ENCODE data around the gene PLPP6. TPM values are rescaled to one million over a fixed set of nuclear protein-coding genes. Genes with fewer than 3 reads are reported as not detected.

PLPP6 gene
- polyA plus RNA-seq, 1 experiment: 6.5 TPM

DNA sequence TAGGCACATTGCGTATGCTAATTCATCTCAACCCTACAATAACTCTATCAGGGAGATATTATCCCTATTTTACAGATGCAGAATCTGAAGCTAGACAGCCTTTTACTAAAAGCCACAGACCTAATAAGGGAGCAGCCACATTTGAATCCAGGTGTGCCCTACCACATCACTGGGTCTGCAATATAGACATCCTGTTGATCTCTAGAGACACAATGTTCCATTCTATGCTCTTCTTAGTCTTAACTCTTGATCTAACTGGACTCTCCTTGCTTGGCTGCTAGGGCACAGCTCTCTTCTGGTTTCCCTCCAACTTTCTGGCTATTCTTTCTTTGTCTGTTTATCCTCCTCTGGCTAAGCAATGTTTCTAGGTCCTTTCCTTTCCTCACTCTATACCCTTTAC, 5.6 kb downstream of the PLPP6 start:
- POLR2A ChIA-PET: no interaction called here
- CTCF ChIA-PET: interaction anchor here (1.4 kb wide), 1 partner anchor 12 kb away, joined by 3 read pairs; the partner anchor contains the start of gene CDC37L1

DNA sequence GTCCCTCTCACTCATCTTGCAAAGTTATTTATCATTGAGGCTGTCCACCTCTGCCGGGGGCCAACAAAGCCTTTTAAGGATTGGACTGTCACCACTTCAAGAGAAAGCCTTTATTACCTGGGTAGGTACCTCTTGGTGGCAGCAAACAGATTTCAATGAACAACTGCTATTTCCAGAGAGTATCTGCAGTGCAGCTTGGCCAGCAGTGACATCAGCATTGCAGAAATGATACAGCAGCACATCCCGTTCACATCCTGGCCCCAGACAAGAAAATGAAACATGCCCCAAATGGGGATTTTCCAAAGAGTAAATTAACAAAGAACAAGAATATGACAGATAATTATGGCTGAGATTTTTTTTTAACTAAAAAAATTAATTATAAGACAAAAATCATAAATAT, 6.5 kb downstream of the PLPP6 start:
- DNase-seq (ENCODE audit: low read depth): no peak
- Histone ChIP-seq H3K36me3 (ENCODE audit: control insufficient read depth, insufficient read depth, low read length) (no peaks in the 10 kb centered on the region), H3K27me3 (ENCODE audit: control insufficient read depth, insufficient read depth, low read length) (no peaks in the 10 kb centered on the region), H3K4me3 (ENCODE audit: low read depth, low read length) (no peak overlapping the region)
- TF ChIP-seq, protein P1, sequence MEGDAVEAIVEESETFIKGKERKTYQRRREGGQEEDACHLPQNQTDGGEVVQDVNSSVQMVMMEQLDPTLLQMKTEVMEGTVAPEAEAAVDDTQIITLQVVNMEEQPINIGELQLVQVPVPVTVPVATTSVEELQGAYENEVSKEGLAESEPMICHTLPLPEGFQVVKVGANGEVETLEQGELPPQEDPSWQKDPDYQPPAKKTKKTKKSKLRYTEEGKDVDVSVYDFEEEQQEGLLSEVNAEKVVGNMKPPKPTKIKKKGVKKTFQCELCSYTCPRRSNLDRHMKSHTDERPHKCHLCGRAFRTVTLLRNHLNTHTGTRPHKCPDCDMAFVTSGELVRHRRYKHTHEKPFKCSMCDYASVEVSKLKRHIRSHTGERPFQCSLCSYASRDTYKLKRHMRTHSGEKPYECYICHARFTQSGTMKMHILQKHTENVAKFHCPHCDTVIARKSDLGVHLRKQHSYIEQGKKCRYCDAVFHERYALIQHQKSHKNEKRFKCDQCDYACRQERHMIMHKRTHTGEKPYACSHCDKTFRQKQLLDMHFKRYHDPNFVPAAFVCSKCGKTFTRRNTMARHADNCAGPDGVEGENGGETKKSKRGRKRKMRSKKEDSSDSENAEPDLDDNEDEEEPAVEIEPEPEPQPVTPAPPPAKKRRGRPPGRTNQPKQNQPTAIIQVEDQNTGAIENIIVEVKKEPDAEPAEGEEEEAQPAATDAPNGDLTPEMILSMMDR (IDR thresholded peaks at IDR 0.05; ENCODE audit: insufficient read depth, low read depth, low read length): no peak
- ChIA-PET POLR2A (no interaction called here), CTCF (interaction anchor here (0.5 to 1.4 kb wide), 2 partner anchors 11 to 101 kb away, joined by 3 read pairs; partner anchors contain the start of gene CDC37L1)

More for the DNA sequence above, 5.6 kb downstream of the PLPP6 start:
- TF ChIP-seq, protein P1 (IDR thresholded peaks at IDR 0.05; ENCODE audit: insufficient read depth, low read depth, low read length): no peak
- DNase-seq (ENCODE audit: low read depth): no peak
- Histone ChIP-seq H3K36me3 (ENCODE audit: control insufficient read depth, insufficient read depth, low read length) (no peaks in the 10 kb centered on the region), H3K4me3 (ENCODE audit: low read depth, low read length) (no peak overlapping the region), H3K27me3 (ENCODE audit: control insufficient read depth, insufficient read depth, low read length) (no peaks in the 10 kb centered on the region)

DNA sequence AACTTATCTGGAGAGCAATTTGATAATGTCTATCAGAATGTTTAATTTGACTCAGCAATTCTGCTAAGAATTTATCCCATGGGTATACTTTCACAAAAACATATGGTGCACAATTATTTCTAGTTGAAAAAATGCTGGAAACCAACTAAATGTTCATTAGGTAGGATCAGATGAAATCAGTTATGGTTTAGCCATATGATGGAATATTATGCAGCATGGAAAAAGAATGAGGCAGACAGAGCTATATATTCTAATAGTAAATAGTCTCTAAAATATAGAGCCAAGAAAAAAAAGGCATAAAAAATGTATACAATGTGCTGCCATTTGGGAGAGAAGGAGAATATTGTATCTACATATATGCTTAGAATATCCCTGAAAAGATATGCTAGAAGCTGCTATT, 7.8 kb downstream of the PLPP6 start:
- DNase-seq (ENCODE audit: low read depth): no peak
- H3K4me3 ChIP-seq (ENCODE audit: low read depth, low read length): no peak overlapping the region
- CTCF ChIA-PET: interaction anchor here (0.6 to 0.7 kb wide), 2 partner anchors 38 to 239 kb away, joined by 3 read pairs; no protein-coding TSS in a partner anchor
- no peaks in the 10 kb centered on the region for H3K27me3 ChIP-seq (ENCODE audit: control insufficient read depth, insufficient read depth, low read length)
- TF ChIP-seq, protein P1 (IDR thresholded peaks at IDR 0.05; ENCODE audit: insufficient read depth, low read depth, low read length): no peak
- POLR2A ChIA-PET: no interaction called here
- H3K36me3 ChIP-seq (ENCODE audit: control insufficient read depth, insufficient read depth, low read length): no peaks in the 10 kb centered on the region

DNA sequence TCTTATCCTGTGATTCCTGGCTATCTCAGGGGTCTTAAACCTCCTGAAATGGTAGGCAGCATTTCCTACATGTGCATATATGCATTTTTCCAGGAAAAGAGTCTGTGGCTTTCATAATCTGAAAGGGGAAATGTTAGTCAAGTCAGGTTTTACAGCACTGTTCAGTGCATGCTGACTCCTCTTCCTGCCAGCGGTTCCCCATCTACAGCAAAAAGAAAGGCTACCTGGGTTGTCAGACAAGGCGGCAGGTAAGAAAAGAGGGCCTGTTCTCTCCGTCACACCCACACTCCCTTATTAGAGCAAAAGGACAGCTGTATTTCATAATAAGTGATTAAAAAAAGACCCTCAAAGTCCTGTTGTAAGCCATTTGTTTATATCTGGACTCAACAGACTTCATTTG, 8.5 kb downstream of the PLPP6 start:
- DNase-seq (ENCODE audit: low read depth): no peak
- Histone ChIP-seq H3K27me3 (ENCODE audit: control insufficient read depth, insufficient read depth, low read length) (no peaks in the 10 kb centered on the region), H3K4me3 (ENCODE audit: low read depth, low read length) (no peak overlapping the region), H3K36me3 (ENCODE audit: control insufficient read depth, insufficient read depth, low read length) (no peaks in the 10 kb centered on the region)
- POLR2A ChIA-PET: no interaction called here
- CTCF ChIA-PET: no interaction called here
- TF ChIP-seq, protein P1 (IDR thresholded peaks at IDR 0.05; ENCODE audit: insufficient read depth, low read depth, low read length): no peak

GRCh38 chr9:4671737-4672136, 9.6 kb downstream of the PLPP6 start:
- no peak overlapping the region for H3K4me3 ChIP-seq (ENCODE audit: low read depth, low read length)
- no peaks in the 10 kb centered on the region for H3K27me3 ChIP-seq (ENCODE audit: control insufficient read depth, insufficient read depth, low read length)
- H3K36me3 ChIP-seq (ENCODE audit: control insufficient read depth, insufficient read depth, low read length): no peaks in the 10 kb centered on the region
- POLR2A ChIA-PET: no interaction called here
- no peak for DNase-seq (ENCODE audit: low read depth)
- CTCF ChIA-PET: no interaction called here
- TF ChIP-seq, protein P1 (IDR thresholded peaks at IDR 0.05; ENCODE audit: insufficient read depth, low read depth, low read length): no peak
